Measurements from ENCODE around the gene TBC1D22A.

DNA sequence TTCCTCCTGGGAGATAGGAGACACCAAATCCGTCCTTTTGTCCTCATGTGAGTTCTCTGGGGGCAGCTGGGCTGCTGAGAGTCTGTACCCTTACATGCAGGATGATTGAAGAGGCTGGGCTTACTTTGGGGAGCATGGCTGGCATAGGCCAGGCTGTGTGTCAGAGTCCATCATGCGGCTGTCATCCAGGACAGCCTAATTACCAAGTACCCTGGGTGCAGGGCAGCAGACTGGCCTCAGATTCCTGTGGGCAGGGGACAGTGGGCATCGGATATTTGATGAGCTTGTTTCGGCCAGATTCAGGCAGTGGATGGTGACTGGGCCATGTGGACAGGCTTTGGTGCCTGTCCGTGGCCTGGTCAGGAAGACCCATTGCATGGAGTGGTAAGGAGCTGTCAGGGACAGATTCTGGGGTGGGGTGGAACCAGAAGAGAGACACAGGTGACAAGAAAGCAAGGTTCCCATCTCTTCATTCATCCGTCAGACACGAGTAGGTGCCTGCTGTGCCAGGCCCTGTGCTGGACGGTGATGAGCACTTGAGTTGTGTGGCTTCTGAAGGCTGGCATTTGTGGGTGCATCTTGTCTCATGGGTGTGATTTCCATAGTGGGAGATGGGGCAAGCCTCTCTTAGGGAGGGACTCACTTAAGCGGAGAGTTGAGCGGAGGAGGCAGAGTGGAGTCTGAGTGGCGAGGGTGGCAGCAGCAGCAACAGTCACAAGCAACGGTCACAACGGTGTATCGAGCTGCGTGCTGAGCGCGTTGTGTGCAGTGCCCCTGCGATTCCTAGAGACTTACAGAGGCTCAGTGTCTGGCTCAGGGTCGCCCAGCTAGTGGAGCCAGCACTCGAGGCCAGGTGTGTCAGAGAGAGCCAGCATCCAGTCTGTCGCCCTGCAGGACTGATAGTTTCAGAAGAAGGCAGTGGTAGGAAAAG lies 48.7 kb downstream of the TBC1D22A start:
- no peak for TF ChIP-seq POLR2A (IDR thresholded peaks at IDR 0.05)
- TF ChIP-seq, protein P1, sequence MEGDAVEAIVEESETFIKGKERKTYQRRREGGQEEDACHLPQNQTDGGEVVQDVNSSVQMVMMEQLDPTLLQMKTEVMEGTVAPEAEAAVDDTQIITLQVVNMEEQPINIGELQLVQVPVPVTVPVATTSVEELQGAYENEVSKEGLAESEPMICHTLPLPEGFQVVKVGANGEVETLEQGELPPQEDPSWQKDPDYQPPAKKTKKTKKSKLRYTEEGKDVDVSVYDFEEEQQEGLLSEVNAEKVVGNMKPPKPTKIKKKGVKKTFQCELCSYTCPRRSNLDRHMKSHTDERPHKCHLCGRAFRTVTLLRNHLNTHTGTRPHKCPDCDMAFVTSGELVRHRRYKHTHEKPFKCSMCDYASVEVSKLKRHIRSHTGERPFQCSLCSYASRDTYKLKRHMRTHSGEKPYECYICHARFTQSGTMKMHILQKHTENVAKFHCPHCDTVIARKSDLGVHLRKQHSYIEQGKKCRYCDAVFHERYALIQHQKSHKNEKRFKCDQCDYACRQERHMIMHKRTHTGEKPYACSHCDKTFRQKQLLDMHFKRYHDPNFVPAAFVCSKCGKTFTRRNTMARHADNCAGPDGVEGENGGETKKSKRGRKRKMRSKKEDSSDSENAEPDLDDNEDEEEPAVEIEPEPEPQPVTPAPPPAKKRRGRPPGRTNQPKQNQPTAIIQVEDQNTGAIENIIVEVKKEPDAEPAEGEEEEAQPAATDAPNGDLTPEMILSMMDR (IDR thresholded peaks at IDR 0.05) = no peak
